Measurements from ENCODE around the gene GRAMD1A. TPM values are rescaled to one million over a fixed set of nuclear protein-coding genes. Genes with fewer than 3 reads are reported as not detected.

Gene GRAMD1A
- 8.9 and 31.9 TPM in 2 replicates for total RNA-seq

DNA sequence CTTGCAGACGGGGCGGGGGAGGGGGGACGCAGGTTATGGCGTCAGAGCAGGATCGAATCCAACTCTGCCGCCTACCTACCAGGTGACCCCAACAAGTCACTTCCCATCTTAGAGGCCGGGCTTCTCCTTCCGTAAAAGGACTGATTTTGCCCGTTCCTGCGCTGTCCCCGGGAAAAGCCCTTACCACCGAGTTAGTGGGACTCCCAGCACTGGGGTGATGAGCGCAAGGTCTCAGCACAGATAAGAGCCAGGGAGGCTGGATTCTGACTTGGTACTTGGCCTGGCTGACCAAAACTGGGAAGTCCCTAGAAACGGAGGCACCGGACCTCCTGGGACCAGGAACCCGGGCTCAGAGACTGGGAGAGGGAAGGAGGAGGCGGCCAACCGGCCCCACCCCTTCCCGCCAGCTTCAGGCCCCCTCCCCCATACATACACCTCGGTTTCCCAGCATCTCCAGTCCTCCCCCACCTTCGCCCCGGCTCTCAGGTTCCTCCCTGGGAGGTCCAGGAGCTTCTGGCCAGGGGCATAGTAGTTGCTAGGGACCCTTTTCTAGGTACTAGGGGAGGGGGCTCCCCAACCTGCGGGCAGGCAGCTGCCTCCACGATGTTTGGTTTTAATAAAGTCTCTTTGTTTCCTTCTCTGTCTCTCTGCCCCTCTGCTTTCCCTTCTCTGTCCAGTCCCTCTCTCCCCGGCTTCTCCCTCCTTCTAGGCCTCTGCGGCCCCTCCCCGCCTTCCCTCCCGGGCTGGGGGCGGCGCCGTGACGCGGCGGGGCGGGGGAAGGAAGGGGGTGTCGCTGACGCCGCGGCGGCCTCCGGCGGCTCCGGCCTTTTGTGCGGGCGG lies at the start of gene GRAMD1A:
Gene GRAMD1A (plus strand): TSS at position 826 of the 840 bp plus-strand sequence. CDS start 156 bp downstream, outside the sequence.

DNA sequence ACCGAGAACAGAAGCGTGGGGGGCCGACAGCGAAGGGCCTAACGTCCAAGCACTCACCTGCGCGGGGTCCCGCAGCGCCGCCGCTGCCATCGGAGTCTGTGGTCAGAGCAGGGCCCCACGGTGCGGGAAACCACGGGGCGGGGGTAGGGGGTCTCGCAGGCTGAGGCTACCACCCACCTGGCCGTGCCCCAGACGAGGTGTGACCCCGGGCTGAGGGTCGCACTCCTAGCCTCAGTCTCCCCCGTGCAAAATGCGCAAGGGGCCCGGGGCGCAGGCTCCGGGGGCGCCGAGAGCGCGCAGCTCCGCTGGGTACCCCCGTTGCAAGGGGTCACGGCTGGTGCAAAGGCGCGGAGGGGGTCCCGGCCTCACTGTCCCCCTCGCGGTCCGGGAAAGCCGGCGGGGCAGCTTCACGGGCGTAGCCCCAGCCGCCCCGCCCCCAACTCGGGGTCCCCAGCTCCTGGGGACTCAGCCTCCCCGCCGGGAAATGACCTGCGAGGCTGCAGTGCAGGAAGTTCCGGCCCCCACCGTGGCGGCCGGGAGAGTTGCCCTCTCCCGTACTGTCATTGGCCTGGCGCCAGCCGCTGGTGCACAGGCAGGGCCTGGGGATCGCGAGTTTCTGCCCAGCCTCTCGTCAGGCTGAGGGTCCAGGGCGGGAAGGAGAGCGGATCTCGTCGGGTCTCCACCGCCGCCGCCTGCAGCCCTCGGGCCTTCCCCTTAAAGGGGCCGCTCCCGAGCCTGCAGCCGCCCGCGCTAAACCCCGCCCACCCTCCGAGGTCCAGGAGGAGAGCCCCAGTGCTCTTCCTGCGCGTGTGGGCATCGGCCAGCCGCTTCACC lies 36.3 kb upstream of the GRAMD1A start, which contains the start of gene ZNF792:
Gene ZNF792 (minus strand): TSS at position 657 of the 834 bp plus-strand sequence. CDS start 567 bp downstream, at position 90.

DNA sequence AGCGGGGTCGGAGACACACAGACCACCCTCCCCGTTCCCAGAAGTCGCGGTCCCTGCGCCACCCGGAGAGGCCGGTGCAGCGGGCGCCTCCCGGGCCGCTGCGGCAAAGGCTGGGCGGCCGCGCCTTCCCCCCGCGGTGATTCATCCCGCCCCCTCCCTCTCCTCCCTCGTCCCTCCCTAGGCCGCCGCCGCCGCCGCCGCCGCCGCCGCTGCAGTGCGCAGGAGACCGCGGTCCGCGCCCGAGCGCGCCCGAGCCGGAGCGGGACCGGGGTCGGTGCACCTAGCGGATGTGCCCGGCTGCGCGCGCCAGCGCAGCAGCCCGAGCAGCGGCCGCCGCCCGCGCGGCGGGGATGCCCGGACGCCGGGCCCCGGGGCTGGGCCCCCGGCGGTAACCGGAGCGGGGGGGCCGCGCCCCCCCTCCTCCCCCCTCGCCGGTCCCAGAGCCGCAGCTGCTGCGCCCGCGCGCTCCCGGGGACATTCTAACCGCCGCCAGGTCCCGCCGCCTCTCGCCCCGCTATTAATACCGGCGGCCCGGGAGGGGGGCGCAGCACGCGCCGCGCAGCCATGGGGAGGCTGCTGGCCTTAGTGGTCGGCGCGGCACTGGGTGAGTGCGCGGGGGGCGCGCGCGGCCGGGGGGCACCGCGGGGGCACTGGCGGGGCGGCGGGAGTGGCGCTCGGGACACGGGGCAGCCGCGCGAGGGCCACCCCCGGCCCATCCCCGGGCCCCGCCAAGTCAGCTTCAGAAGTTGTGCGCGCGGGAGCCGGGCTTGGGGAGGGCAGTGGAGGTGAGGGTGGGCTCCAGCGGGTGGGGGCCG lies 30.3 kb downstream of the GRAMD1A start, which contains the start of gene SCN1B:
Gene SCN1B (plus strand): TSS at position 214 of the 815 bp plus-strand sequence. CDS start 351 bp downstream, at position 565.

DNA sequence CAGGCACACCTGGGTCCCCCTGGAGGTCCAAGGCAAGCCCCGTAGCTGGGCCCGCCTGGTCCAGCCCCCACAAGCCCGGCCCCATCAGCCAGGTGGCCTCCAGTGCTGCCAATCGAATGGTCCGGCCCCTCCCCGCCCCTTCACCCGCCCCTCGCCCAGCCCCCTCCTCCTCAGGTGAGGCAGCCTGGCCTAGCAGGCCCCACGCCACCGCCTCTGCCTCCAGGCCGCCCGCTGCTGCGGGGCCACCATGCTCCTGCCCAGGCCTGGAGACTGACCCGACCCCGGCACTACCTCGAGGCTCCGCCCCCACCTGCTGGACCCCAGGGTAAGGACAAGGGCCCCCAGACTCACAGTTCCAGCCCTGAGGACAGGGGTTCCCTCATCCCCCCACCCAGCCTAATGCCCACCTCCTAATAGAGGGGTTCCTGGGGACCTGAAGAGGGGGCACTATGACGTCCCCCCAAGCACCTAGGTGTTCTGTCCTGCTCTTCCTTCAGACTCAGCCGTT lies 41.5 kb downstream of the GRAMD1A start, which contains the start of gene HPN:
Gene HPN (plus strand): TSS at position 174 of the 508 bp plus-strand sequence. CDS start 786 bp downstream, outside the sequence.

Other genes starting within 250 kb of the GRAMD1A start
- gene ZNF599, start 227.1 kb upstream of the GRAMD1A start, total RNA-seq = 1.7 and 2.8 TPM in 2 replicates
- gene ZNF30, start 73.4 kb upstream of the GRAMD1A start, total RNA-seq = 2.7 and 4.6 TPM in 2 replicates
- 0.68 and 4.2 TPM in 2 replicates for gene ZNF792, start 36.1 kb upstream of the GRAMD1A start, total RNA-seq
- gene SCN1B, start 30.1 kb downstream of the GRAMD1A start, total RNA-seq = under 0.01 and 0.64 TPM in 2 replicates
- not detected in 2 replicates for gene HPN, start 41.4 kb downstream of the GRAMD1A start, total RNA-seq
- 245 and 275 TPM in 2 replicates for gene FXYD3, start 115.5 kb downstream of the GRAMD1A start, total RNA-seq
- not detected in 2 replicates for gene LGI4, start 134.7 kb downstream of the GRAMD1A start, total RNA-seq
- not detected in 2 replicates for gene FXYD1, start 138.5 kb downstream of the GRAMD1A start, total RNA-seq
- not detected in 2 replicates for gene FXYD7, start 142.9 kb downstream of the GRAMD1A start, total RNA-seq
- gene FXYD5, start 154.4 kb downstream of the GRAMD1A start, total RNA-seq = 13.0 and 18.0 TPM in 2 replicates
- not detected in 2 replicates for gene FAM187B, start 228.4 kb downstream of the GRAMD1A start, total RNA-seq
- 25.6 and 121 TPM in 2 replicates for gene LSR, start 248.7 kb downstream of the GRAMD1A start, total RNA-seq

Measured in nasal cavity respiratory epithelium epithelial cell of viscerocranial mucosa (primary cell).